ENCODE data around the gene MAP3K12. TPM values are rescaled to one million over a fixed set of nuclear protein-coding genes. Genes with fewer than 3 reads are reported as not detected.
"Not testable (repeated sequence)": the region's sequence is repeated elsewhere in the genome, so short reads cannot be mapped to it uniquely, and the experiment has no call there.

The MAP3K12 gene
- 3.6 and 6.0 TPM in 2 replicates for total RNA-seq

- DNase-seq (peak; percentile 57), ATAC-seq (ENCODE audit: low read depth) (no peak)
- Mint-ChIP-seq H3K4me3 (peak within 1 kb of the TSS; percentile 92), H3K4me1 (peaks cover 36% of the 10 kb centered on the region), H3K27ac (peak within 1 kb of the TSS; percentile 96), H3K27me3 (no peaks in the 10 kb centered on the region), H3K36me3 (ENCODE audit: low read depth) (peaks cover 9% of the 10 kb centered on the region), H3K9me3 (no peaks in the 10 kb centered on the region)
- CTCF ChIA-PET = no interaction called here
- intact Hi-C loops (cut with micrococcal nuclease) = loop anchor here (1.0 to 10.0 kb wide), 7 partner anchors 48 to 455 kb away; partner anchors contain the start of genes CSAD, PFDN5, PRR13 and ZNF740
- POLR2A ChIA-PET = interaction anchor here (0.6 to 3.2 kb wide), 9 partner anchors 9 to 494 kb away, joined by 4 to 53 read pairs (median 10); partner anchors contain the start of genes EIF4B, PFDN5 and SP1
- no peak for TF ChIP-seq CTCF (IDR thresholded peaks at IDR 0.05)
These were observed at the start of gene MAP3K12 for GRCh38 chr12:53499266-53500141. TSS of gene MAP3K12 (minus strand) at chr12:53499458. CDS start at chr12:53487391, 12,067 bp downstream.

GRCh38 chr12:53548354-53548753 lies 49.1 kb upstream of the MAP3K12 start:
- H3K9me3 Mint-ChIP-seq; ATAC-seq (ENCODE audit: low read depth); H3K4me1 Mint-ChIP-seq; H3K27me3 Mint-ChIP-seq; POLR2A ChIA-PET; DNase-seq; H3K4me3 Mint-ChIP-seq; H3K27ac Mint-ChIP-seq: not testable (repeated sequence)
- H3K36me3 Mint-ChIP-seq (ENCODE audit: low read depth) = peaks cover 37% of the 10 kb centered on the region
- intact Hi-C loops (cut with micrococcal nuclease) = loop anchor here (10.0 kb wide), 1 partner anchor 46 kb away; no protein-coding TSS in a partner anchor
- CTCF ChIA-PET = interaction anchor here (2.1 kb wide), 1 partner anchor 127 kb away, joined by 6 read pairs; the partner anchor contains the start of gene ATP5MC2

- ATAC-seq (ENCODE audit: low read depth) (peak; percentile 93), DNase-seq (no peak)
- no peak for TF ChIP-seq CTCF (IDR thresholded peaks at IDR 0.05)
- POLR2A ChIA-PET = interaction anchor here (0.5 to 3.1 kb wide), 3 partner anchors 36 to 220 kb away, joined by 3 to 33 read pairs (median 8); partner anchors contain the start of gene ATP5MC2
- Mint-ChIP-seq H3K9me3 (no peaks in the 10 kb centered on the region), H3K27ac (peak overlapping the region; percentile 67), H3K4me3 (no peak overlapping the region), H3K4me1 (peaks cover 5% of the 10 kb centered on the region), H3K27me3 (no peaks in the 10 kb centered on the region), H3K36me3 (ENCODE audit: low read depth) (peaks cover 29% of the 10 kb centered on the region)
- CTCF ChIA-PET = interaction anchor here (0.6 to 4.8 kb wide), 11 partner anchors 8 to 214 kb away, joined by 3 to 79 read pairs (median 4); partner anchors contain the start of genes ATF7 and ATP5MC2
- intact Hi-C loops (cut with micrococcal nuclease) = loop anchor here (1.0 to 10.0 kb wide), 3 partner anchors 51 to 200 kb away; partner anchors contain the start of gene ATP5MC2
These were observed 44.3 kb upstream of the MAP3K12 start for GRCh38 chr12:53543539-53543938.

- Mint-ChIP-seq H3K27ac (no peak overlapping the region), H3K4me1 (peaks cover 5% of the 10 kb centered on the region), H3K27me3 (no peaks in the 10 kb centered on the region), H3K9me3 (no peaks in the 10 kb centered on the region), H3K36me3 (ENCODE audit: low read depth) (peaks cover 53% of the 10 kb centered on the region), H3K4me3 (no peak overlapping the region)
- intact Hi-C loops (cut with micrococcal nuclease) = no loop called here
- TF ChIP-seq CTCF (IDR thresholded peaks at IDR 0.05) = no peak
- DNase-seq = no peak
- ChIA-PET CTCF (interaction anchor here (1.2 kb wide), 1 partner anchor 136 kb away, joined by 3 read pairs; the partner anchor contains the start of gene ATP5MC2), POLR2A (interaction anchor here (1.9 kb wide), 1 partner anchor 136 kb away, joined by 9 read pairs; the partner anchor contains the start of gene ATP5MC2)
- no peak for ATAC-seq (ENCODE audit: low read depth)
These were observed 40.3 kb upstream of the MAP3K12 start for GRCh38 chr12:53539526-53539925.

- intact Hi-C loops (cut with micrococcal nuclease) = no loop called here
- Mint-ChIP-seq H3K4me1 (no peaks in the 10 kb centered on the region), H3K36me3 (ENCODE audit: low read depth) (peaks cover 60% of the 10 kb centered on the region), H3K27ac (no peak overlapping the region), H3K9me3 (no peaks in the 10 kb centered on the region), H3K27me3 (no peaks in the 10 kb centered on the region), H3K4me3 (no peak overlapping the region)
- ATAC-seq (ENCODE audit: low read depth) (no peak), DNase-seq (no peak)
- POLR2A ChIA-PET = no interaction called here
- CTCF ChIA-PET = interaction anchor here (1.2 kb wide), 1 partner anchor 137 kb away, joined by 3 read pairs; the partner anchor contains the start of gene ATP5MC2
- TF ChIP-seq CTCF (IDR thresholded peaks at IDR 0.05) = no peak
These were observed 39.0 kb upstream of the MAP3K12 start for GRCh38 chr12:53538209-53538689.
